Bronchus fibroblast of lung (primary cell): Measurements from ENCODE around the gene ZNF98. TPM values are rescaled to one million over a fixed set of nuclear protein-coding genes. Genes with fewer than 3 reads are reported as not detected.

ENCODE experiments used
- total RNA-seq: library from RNA; depleted of rRNA; stranded (reverse); fragments of >200 nt; gene quantifications from 2 replicates; pipeline ENCODE4 v1.2.3, GENCODE V29; 2015

Gene ZNF98
- not detected in 2 replicates for total RNA-seq

GRCh38 chr19:22422211-22422610, at the start of gene ZNF98:
Gene ZNF98, minus strand, starts transcription at chr19:22422346. Its CDS starts 122 bp downstream, at chr19:22422224.

Other genes starting within 250 kb of the ZNF98 start
- not detected in 2 replicates for gene ZNF676, start 225.4 kb downstream of the ZNF98 start, total RNA-seq
- not detected in 2 replicates for gene ZNF729, start 135.9 kb downstream of the ZNF98 start, total RNA-seq
- 0.84 and 1.0 TPM in 2 replicates for gene ZNF492, start 212.0 kb upstream of the ZNF98 start, total RNA-seq